Measurements from ENCODE around the gene ITGA1. TPM values are rescaled to one million over a fixed set of nuclear protein-coding genes. Genes with fewer than 3 reads are reported as not detected.

The ITGA1 gene
- total RNA-seq, 4 donors from 2014 or later, result 21.2 to 49.5 (median 43.1) TPM

DNA sequence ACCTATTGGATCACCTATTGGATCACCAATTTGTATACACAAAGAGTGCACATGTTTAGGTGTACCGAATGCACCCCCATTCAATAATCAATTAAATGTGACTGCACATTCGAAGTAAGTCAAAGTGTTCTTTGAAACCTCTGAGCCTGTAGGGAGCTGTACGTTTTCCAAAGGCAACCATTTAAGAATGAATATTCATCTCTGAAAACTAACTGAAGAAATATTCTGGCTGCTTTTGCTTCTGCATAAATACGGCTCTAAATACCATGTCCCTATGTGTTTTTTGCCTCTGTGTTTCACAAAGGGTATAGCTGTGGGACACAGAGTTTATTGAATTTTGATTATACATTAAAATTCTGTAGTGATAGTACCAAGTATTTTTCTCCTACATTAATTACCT lies 95.4 kb downstream of the ITGA1 start:
- Histone ChIP-seq H3K27ac (no peak overlapping the region), H3K27me3 (no peaks in the 10 kb centered on the region), H3K4me3 (no peak overlapping the region), H3K9me3 (no peaks in the 10 kb centered on the region), H3K36me3 (peaks cover 0 to 10% (median 0%) of the 10 kb centered on the region in 3 donors), H3K4me1 (peaks cover 0 to 5% (median 0%) of the 10 kb centered on the region in 4 donors)
- TF ChIP-seq POLR2A (IDR thresholded peaks at IDR 0.05) (no peak), CTCF (IDR thresholded peaks at IDR 0.05) (no peak)
- no peak for DNase-seq

- DNase-seq, result no peak
- H3K4me3 ChIP-seq, result no peak overlapping the region
- H3K36me3 ChIP-seq, result peaks cover 0 to 22% (median 0%) of the 10 kb centered on the region in 3 donors
- H3K27ac ChIP-seq, result no peak overlapping the region
- TF ChIP-seq POLR2A (IDR thresholded peaks at IDR 0.05), result no peak
- no peak for TF ChIP-seq CTCF (IDR thresholded peaks at IDR 0.05)
- H3K27me3 ChIP-seq, result no peaks in the 10 kb centered on the region
- H3K4me1 ChIP-seq, result peaks cover 0 to 5% (median 0%) of the 10 kb centered on the region in 4 donors
- no peaks in the 10 kb centered on the region for H3K9me3 ChIP-seq
Observed at GRCh38 chr5:52884453-52884852, 96.7 kb downstream of the ITGA1 start.

DNA sequence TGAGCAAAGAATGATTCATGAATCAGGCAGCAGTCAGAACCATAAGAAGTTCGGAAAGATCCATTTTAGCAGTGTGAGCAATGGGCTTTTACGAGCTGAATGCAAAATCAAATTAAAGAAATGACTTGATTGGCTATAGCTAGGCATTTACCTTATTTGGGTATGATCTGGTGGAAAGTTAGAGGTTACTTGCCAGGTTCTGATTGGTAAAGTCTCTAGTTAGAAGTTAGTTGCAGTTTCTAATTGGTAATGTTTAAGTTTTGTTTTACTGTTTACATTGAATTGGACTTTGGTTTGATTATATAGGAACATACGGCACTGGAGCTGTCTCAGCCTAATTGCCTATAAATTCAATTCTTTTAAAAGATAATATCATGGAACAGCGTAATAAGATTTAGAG lies 97.9 kb downstream of the ITGA1 start:
- Histone ChIP-seq H3K27ac (no peak overlapping the region), H3K4me1 (peaks cover 0 to 5% (median 0%) of the 10 kb centered on the region in 4 donors), H3K9me3 (no peaks in the 10 kb centered on the region), H3K4me3 (no peak overlapping the region), H3K36me3 (peaks cover 0 to 22% (median 0%) of the 10 kb centered on the region in 3 donors), H3K27me3 (no peaks in the 10 kb centered on the region)
- TF ChIP-seq POLR2A (IDR thresholded peaks at IDR 0.05), result no peak
- no peak for TF ChIP-seq CTCF (IDR thresholded peaks at IDR 0.05)
- DNase-seq, result no peak

DNA sequence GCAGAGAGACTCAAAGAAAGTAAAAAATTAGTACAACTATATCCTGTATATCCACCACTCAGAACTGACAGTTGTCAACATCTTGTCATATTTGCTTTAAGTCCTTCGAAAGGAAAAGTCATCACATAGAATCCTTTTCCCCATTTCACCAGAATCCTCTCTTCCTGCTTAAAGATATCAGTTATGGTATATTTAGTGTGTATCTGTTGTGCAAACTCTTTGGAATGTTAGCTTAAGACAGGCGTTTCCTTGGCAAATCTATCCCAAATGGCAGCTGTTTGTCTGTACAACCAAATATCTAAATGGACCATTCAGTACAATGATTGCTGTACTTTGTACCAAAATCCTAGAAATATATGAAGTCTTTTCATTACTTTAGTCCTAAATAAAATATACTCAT lies 98.5 kb downstream of the ITGA1 start:
- no peak for DNase-seq
- Histone ChIP-seq H3K9me3 (no peaks in the 10 kb centered on the region), H3K4me3 (no peak overlapping the region), H3K4me1 (peaks cover 0 to 5% (median 0%) of the 10 kb centered on the region in 4 donors), H3K36me3 (peaks cover 0 to 22% (median 0%) of the 10 kb centered on the region in 3 donors), H3K27ac (no peak overlapping the region), H3K27me3 (no peaks in the 10 kb centered on the region)
- no peak for TF ChIP-seq CTCF (IDR thresholded peaks at IDR 0.05)
- TF ChIP-seq POLR2A (IDR thresholded peaks at IDR 0.05), result no peak

DNA sequence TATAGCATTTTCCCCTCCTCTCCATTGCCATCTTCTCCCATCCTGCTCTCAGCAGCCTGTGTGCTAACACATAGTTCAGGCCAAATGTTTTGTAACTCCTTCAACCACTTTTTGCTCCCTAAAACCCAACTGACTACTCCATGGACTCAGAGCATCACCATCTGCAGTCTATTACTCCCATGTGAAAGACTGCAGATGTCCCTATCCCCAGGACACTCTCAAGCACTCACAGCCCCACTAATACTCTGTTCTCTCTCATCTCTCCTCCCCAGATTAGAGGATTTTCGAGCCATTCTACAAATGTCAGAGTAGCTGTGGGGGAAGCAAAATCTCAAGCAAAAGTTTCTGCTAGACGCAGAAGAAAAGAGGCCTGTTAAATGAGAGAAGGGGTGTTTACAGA lies 99.3 kb downstream of the ITGA1 start:
- TF ChIP-seq CTCF (IDR thresholded peaks at IDR 0.05) (no peak), POLR2A (IDR thresholded peaks at IDR 0.05) (no peak)
- Histone ChIP-seq H3K9me3 (no peaks in the 10 kb centered on the region), H3K36me3 (peaks cover 0 to 22% (median 0%) of the 10 kb centered on the region in 3 donors), H3K4me3 (no peak overlapping the region), H3K27ac (no peak overlapping the region), H3K4me1 (peaks cover 0 to 5% (median 0%) of the 10 kb centered on the region in 4 donors), H3K27me3 (no peaks in the 10 kb centered on the region)
- no peak for DNase-seq

DNA sequence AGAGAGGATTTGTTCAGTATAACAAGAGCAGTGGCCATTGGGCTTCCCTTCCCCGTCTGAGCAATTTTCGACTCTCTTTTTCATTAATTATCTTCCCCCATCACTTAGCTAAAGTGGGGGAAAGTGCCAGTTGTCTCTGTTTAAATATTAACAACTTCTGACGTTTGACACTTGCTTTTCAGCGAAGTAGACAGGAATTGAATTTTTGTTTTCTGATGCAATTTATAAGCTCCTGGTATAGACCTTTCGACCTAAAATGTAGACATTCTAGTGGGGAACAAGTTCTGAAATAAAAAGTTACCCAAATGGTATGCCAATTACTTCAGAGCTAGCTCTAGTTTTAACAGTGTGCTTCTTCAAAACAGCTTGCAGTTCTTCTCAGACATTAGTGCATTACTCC lies 100.6 kb downstream of the ITGA1 start:
- TF ChIP-seq POLR2A (IDR thresholded peaks at IDR 0.05) (no peak), CTCF (IDR thresholded peaks at IDR 0.05) (no peak)
- H3K27ac ChIP-seq, result no peak overlapping the region

More for the DNA sequence above, 100.6 kb downstream of the ITGA1 start:
- peaks cover 0 to 9% (median 0%) of the 10 kb centered on the region in 4 donors for H3K4me1 ChIP-seq
- H3K36me3 ChIP-seq, result peaks cover 0 to 22% (median 0%) of the 10 kb centered on the region in 3 donors
- no peak overlapping the region for H3K4me3 ChIP-seq
- no peaks in the 10 kb centered on the region for H3K27me3 ChIP-seq
- DNase-seq, result no peak
- no peaks in the 10 kb centered on the region for H3K9me3 ChIP-seq
